Spleen (tissue), 7 donors: ENCODE data around the gene KIF26B.

Experiments
- CTCF ChIP-seq, 11 experiments: fragments of 200-600 bp in 7 of 11; fragments of 450-650 bp in 4 of 11; sonication (generic) in 4 of 11; IDR thresholded peaks in 8 of 11; conservative IDR thresholded peaks in 3 of 11; 1 replicate in 7 of 11; 2 replicates in 4 of 11; pipeline versions ENCODE4 v1.4.0 to v1.8.0; 2016 to 2021; ENCODE audit warnings: antibody characterized with exemption in 11 of 11, inconsistent platforms in 4 of 11, mild to moderate bottlenecking in 1 of 11
- POLR2A ChIP-seq, 3 donors: fragments of 450-650 bp; IDR thresholded peaks; one replicate each; pipeline ENCODE4 v1.5.1; 2017; ENCODE audit warnings: antibody characterized with exemption in 3 of 3, mild to moderate bottlenecking in 1 of 3
- donor health status: DM: no; HTN: no; CAD: no; lungs with moderate emphysema.
- donor health status: DM: no; HTN: no; CAD: no.
- donor health status: DM: no; HTN: no; CAD: no.

- TF ChIP-seq CTCF (IDR thresholded peaks at IDR 0.05 in 8 of 11, conservative IDR thresholded peaks at IDR 0.05 in 3 of 11) = no peak
- TF ChIP-seq POLR2A (IDR thresholded peaks at IDR 0.05) = no peak
Measured at GRCh38 chr1:245469734-245470133, 314.9 kb downstream of the KIF26B start.
